GM19193 (cell line): ENCODE results near the gene BOLA1.

Experiments used
- POLR2A ChIP-seq: IDR thresholded peaks from 4 replicates; pipeline ENCODE4 v1.6.1; 2011; ENCODE audit not compliant: insufficient read depth, insufficient read length; ENCODE audit errors: extremely low read depth

The BOLA1 gene

DNA sequence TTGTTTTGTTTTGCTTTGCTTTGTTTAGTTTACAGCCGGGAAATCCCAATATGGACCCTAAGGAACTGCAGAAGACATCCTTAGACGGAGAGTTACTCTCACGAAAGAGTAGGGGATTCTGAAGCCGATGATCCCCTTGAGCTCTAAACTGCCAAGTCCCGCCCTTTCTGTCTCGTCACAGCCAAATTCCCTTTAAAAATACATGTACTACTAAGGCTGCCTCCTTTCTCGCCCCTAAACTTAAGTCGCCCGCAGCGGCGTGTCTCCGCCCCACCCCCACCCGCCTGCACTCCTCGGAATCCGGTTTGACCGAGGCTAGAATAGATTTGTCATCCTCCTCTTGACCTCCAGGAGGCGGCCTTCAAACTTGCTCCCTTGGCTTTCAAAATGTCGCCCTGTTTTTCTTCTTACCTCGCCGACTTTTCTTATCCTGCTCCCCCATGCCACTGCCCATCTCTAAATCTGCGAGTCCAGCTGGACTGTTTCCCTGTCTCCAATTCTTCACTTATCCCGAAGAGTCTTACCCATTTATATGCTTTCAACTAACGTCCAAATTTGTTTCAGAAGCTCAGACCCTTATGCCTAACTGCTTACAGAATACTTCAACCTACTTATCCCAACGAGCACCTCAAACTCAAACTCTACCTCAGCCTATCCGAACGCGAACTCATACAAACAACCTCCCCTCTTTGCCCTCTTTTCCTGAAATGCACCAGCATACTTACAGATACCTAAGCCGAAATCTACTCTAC, 10.9 kb upstream of the BOLA1 start:
- TF ChIP-seq POLR2A = peak; percentile 94

DNA sequence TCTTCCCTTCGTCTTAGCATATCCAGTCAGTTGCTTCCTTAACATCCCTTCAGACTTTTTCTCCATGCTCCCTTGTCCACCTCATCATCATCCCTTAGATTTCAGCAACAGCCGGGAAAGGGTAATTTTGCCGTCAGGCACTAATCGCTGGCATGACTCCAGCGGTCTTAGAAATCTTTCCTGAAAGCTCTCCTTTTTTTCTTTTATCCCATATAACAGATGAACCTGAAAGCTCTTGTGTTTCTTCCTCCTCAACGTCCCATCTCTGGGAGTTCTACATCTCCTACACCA, 10.4 kb upstream of the BOLA1 start:
- TF ChIP-seq POLR2A = no peak

DNA sequence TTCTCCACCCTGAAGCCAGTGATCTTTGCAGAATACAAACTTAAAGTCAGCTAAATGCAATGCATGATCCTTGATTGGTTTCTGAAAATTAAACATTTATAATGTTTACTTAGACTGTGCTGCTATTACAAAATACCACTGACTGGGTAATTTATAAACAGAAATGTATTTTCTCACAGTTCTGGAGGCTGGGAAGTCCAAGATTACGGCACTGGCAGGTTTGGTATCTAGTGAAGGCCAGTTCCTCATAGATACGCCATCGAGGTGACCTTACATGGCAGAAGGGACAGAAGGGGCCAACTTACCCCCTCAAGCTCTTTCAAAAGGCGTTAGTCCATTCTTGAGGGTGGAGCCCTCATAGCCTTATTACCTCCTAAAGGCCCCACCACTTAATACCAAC, 2.8 kb upstream of the BOLA1 start:
- TF ChIP-seq POLR2A = no peak

DNA sequence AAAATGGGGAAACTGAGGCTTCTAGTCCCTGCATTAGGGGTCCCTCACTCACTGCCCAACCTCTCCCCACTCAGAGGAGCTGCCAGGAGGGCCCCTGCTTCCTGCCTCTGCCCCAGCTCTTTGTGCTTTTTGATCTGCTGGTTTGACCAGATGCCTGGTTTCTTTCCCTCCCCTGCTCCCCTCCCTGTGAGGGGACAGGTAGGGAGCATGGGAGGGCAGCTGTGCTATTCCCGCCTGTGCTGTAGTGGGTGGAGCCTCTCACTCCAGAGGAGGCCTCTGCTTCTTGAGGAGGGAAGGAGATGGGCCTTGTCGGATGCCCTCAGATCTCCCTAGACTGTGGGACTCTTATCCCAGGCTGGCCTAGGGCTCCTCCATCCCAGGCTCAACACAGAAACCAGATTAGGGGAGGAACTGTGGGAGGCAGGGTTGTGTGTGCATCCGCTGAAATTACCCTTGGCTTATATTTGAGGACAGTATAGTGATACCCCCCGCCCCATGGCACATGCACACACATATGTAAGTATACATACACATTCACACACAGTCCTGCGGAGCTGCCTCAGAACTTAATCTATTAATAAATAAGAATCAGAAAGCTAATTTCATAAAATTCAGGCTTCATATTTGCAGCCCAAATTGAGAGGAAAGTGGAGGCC, 4.6 kb downstream of the BOLA1 start:
- no peak for TF ChIP-seq POLR2A

DNA sequence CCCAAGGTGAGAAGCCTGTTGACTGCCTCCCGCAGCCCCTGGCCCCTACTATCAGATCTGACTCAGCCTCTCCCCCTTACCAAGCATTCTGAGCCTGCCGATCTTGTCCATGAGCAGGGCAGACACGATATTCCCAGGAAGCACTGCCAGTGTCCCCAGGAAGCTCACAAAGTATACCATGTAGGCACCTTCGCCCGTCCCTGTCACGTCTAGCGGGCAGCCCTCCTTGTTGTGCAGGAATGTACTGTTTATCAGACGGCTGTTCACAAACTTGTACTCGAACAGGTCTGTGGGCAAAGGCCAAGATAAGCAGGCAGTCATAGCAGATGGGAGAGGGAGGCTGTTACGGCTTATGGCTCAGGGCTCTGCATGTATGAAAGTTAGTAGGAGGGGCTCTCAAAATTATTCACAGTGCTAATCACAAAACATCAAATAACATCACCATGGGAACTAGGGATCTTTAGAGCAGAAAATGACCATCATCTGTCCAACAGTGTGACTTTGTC, 7.3 kb downstream of the BOLA1 start:
- no peak for TF ChIP-seq POLR2A

DNA sequence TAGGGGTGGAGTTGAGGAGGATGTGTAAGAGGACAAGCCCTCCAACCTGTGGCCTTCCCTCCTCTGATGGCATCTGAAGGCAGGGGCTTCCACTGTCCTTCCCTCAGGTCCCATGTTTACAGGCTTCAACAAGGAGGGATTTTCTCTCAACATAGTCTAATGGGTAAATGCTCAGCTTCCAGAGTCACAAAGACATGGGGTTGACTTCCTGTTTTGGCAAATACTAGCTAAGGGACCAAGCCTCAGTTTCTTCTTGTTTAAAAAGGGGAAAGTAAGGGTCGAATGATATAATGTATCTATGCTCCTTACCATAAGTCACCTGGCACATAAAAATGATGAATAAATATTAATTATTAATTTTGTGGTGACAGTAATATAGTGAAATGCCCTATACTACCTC, 15.2 kb downstream of the BOLA1 start:
- TF ChIP-seq POLR2A = no peak

DNA sequence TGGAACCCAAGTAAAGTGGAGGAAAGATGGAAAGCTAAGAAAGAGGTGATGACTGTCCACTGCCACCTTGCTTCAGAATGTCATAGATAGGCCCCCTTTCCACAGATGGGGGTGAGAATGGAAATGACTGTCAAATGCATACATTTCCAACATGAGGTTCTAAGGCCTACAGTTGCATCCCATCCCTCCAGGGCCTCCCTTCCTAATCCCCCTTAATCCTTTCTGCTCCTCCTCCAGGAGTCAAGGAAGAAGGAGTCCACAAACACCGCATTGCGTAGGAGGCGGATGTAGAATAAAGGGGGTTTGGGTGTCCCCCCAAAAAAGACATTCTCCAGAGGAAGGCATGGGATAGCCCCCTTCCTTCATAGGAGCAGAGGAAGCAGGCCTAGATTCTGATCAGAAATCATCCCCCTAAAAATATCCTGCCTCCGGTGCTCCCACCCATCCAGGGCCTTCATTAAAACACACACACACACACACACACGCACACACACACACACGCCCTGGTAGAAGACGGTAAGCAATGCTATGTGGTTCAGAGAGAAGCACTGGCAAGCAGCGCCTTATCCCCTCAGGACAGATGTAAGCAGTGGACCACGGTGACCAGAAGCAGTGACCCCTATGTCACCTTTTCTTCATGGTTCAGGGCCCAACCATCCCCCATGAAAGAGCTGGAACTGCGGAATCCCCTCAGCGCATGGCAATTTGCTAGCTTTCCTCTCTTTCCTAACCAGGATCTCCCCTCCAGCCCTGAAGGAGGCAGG, 16.2 kb downstream of the BOLA1 start:
- no peak for TF ChIP-seq POLR2A

DNA sequence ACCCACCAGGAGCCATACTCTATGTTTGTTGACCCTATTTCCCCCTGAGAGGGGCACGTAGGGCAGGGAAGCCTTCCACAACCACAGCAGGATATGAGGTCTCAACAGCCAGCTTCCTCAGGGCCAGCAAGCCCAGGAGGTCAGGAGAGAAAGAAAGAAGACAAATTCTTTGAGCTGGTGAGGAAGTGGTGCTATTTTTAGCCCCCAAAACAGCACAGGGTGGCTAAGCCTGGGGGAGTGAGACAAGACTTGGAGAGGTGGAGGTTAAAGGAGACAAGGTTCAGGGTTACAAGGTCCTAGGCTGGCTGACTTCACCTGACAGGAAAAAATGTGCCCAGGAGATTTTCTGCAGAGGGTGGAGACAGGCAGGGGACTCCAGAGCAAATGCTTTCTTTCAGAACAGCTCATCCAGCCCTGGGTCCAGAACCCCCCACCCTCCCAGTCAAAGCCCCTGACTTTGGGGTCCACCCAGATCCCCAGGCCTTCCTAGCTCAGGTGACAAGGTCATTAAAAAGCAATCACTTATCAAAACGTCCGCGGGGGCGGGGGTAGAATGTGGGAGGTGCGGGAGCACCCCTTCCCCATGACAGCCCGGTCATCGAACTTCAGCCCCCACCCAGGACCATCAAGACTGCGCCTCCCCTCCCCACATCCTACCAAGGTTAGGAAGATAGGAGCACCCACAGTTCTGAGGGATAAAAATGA, 17.0 kb downstream of the BOLA1 start:
- no peak for TF ChIP-seq POLR2A

DNA sequence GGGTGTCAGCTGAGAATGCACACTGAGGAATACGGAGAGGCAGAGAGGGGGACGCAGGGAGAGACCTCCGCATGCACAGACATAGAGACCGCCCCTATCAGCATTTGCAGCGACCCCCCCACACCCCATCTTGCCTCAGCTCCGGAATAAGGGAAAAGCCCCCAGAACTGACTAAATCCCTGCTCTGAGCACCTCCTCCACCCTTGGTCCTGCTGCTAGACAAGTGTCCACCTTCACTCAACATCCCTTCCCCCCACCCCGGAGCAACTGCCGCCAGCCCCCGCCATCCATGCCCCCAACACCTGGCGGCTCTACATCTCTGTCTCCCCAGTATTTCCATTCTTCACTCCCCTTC, 17.5 kb downstream of the BOLA1 start:
- no peak for TF ChIP-seq POLR2A

DNA sequence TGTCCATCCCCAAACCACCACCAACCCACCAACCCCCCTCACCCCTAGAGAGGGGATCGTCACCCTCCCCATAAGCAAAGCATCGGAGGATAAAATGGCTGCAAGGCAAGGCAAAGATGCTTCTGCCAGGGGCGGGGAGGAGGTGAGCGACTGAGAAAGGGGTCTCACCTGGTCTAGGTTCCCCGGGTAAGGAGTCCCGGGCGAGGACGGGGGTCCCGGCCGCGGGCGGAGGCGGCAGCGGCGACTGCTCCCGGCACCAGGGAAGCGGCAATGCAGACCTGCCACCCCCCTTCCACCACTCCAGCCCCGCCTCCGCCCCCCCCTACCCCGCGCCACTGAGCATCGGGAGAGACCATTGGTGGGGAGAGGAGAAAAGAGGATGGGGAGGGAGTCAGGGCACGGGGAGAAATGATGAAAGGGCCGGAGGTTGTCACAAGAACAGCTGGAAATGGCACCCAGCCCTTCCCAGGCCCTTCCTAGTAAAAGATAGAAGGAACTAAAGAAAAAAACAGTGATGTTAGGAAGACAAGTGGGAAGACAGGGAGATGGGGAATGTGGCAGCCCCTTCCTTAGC, 18.3 kb downstream of the BOLA1 start, which contains the start of gene SV2A:
TSS of gene SV2A (minus strand) at position 274 of the 574 bp plus-strand sequence. CDS start 4,004 bp downstream, outside the sequence.
- no peak for TF ChIP-seq POLR2A

DNA sequence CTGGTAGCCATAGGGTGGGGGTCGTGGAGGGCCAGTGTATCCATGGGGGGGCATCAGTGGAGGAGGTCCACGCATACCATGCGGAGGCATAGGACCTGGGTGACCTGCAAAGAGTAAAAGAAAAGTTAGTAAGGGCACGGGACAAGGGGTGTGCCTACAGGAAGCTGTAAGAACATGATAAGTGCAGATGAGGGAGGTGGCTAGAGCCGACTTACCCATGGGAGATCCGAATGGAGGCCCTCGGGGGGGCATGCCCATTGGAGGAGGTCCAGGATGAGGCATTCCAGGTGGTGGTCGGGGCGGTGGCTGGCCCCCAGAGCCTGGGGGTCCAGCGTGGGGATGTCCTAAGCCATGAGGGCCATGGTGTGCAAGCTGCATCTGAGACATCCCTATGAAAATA, 24.3 kb downstream of the BOLA1 start:
- no peak for TF ChIP-seq POLR2A

DNA sequence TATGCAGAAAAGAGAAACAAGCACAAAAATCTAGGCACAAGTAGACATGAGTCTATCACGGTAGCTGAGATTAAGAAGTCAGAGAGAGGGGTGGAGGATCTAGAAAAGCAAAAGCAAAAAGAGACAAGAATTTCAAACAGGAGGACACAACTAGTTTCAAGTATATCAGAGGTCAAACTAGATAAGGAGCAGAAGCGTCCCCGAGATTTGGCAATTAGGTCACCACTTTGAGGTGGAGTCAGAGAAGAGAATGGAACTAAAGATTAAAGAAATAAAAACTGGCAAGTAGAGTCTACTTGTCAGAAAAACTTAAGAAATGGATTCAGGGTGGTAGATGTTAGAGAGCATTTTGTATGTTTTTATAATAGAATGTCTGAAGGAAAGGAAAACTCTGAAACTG, 26.0 kb downstream of the BOLA1 start:
- no peak for TF ChIP-seq POLR2A

DNA sequence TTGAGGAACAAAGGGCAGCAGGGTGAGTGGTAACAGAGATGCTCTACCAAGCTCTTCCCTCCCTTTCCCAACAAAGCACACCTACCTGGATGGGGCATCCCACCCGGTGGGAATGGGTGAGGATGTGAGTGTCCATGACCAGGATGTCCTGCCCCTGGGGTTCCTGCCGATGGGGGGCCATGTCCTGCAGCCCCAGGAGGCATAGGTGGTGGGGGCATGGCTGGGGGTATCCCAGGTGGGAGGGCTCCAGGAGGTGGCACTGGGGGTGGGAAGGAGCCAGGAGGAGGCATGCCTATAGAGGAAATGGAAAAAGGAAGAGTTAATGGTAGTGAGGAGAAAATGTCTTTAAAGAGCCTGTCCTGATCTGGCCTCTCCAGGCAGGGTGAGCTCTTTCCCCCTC, 26.4 kb downstream of the BOLA1 start:
- TF ChIP-seq POLR2A = no peak

DNA sequence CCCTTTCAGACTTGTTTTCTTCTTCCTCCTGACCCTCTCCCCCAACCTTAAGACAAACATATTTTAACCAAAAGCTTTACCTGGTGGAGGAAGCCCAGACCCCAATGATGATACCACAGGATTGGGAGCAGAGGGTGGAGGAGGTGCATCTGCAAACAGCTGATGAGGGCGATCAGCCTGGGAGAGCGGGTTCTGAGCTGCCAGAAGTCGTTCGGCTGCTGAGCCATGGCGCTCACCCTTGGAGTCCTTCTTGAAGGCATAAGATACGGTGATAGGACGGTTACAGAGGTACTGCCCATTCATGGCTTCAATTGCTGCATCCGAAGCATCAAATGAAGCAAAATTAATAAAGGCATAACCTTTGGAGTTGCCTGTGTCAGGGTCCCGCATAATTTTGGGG, 26.9 kb downstream of the BOLA1 start:
- no peak for TF ChIP-seq POLR2A
